Neuronal stem cell (in vitro differentiated cells): ENCODE measurements around the gene NNMT.

ENCODE experiments used
- DNase-seq: peaks from one replicate; pipeline ENCODE4 v3.0.0-alpha.2; 2013; ENCODE audit warnings: low spot score
- H2AFZ ChIP-seq: one replicate; pipeline ENCODE4 v1.6.1; 2013; ENCODE audit warnings: mild to moderate bottlenecking, low read length, inconsistent platforms
- H2AK5ac ChIP-seq: 2 replicates; pipeline ENCODE4 v1.6.1; 2013; ENCODE audit warnings: low read depth, mild to moderate bottlenecking, inconsistent platforms, low read length, moderate library complexity, mixed read lengths
- H2BK120ac ChIP-seq: 2 replicates; pipeline ENCODE4 v1.6.1; 2013; ENCODE audit warnings: low read depth, mild to moderate bottlenecking, inconsistent platforms, low read length, moderate library complexity, mixed read lengths
- H2BK12ac ChIP-seq: one replicate; pipeline ENCODE4 v1.6.1; 2013; ENCODE audit warnings: low read length, inconsistent platforms
- H2BK15ac ChIP-seq: 2 replicates; pipeline ENCODE4 v1.6.1; 2013; ENCODE audit warnings: mild to moderate bottlenecking, low read length, inconsistent platforms, mixed read lengths
- H2BK5ac ChIP-seq: one replicate; pipeline ENCODE4 v1.6.1; 2013; ENCODE audit warnings: inconsistent platforms, mild to moderate bottlenecking, low read length, moderate library complexity
- H3K14ac ChIP-seq: one replicate; pipeline ENCODE4 v1.6.1; 2013; ENCODE audit warnings: low read length, inconsistent platforms
- H3K18ac ChIP-seq: 2 replicates; pipeline ENCODE4 v1.6.1; 2013; ENCODE audit warnings: low read length, inconsistent platforms
- H3K23ac ChIP-seq: 2 replicates; pipeline ENCODE4 v1.6.1; 2013; ENCODE audit warnings: low read depth, mild to moderate bottlenecking, mixed read lengths, low read length, inconsistent platforms; ENCODE audit not compliant: poor library complexity
- H3K27ac ChIP-seq: replicated peaks from 3 replicates; pipeline ENCODE4 v1.5.1; 2013; ENCODE audit warnings: low read length, inconsistent platforms
- H3K27me3 ChIP-seq, 3 experiments: 2 replicates each; pipeline ENCODE4 v1.6.1; 2013; ENCODE audit warnings: low read length in 3 of 3, mild to moderate bottlenecking in 2 of 3, inconsistent platforms in 1 of 3, low read depth in 1 of 3, mixed read lengths in 1 of 3, moderate library complexity in 1 of 3; ENCODE audit not compliant: control insufficient read depth in 3 of 3, insufficient read depth in 3 of 3
- H3K36me3 ChIP-seq, 2 donors: replicated peaks in 1 of 2; 2 replicates each; pipeline ENCODE4 v1.6.1; 2013; ENCODE audit warnings: low read length in 2 of 2; ENCODE audit not compliant: control insufficient read depth in 2 of 2, insufficient read depth in 2 of 2
- H3K4ac ChIP-seq: 2 replicates; pipeline ENCODE4 v1.6.1; 2013; ENCODE audit warnings: inconsistent platforms, mild to moderate bottlenecking, low read length, moderate library complexity
- H3K4me1 ChIP-seq, 2 donors: 1 replicate in 1 of 2; 2 replicates in 1 of 2; pipeline ENCODE4 v1.6.1; 2013; ENCODE audit warnings: low read length in 2 of 2, low read depth in 1 of 2; ENCODE audit not compliant: control insufficient read depth in 2 of 2, insufficient read depth in 1 of 2
- H3K4me2 ChIP-seq: one replicate; pipeline ENCODE4 v1.6.1; 2013; ENCODE audit warnings: mild to moderate bottlenecking, low read length, inconsistent platforms; ENCODE audit not compliant: insufficient read depth, poor library complexity, severe bottlenecking
- H3K4me3 ChIP-seq, 2 donors: 2 replicates each; pipeline ENCODE4 v1.5.1; 2013; ENCODE audit warnings: low read length in 2 of 2, mild to moderate bottlenecking in 2 of 2, inconsistent platforms in 1 of 2, moderate library complexity in 1 of 2
- H3K79me1 ChIP-seq: one replicate; pipeline ENCODE4 v1.6.1; 2013; ENCODE audit warnings: low read depth, mild to moderate bottlenecking, inconsistent platforms, low read length, moderate library complexity
- H3K9ac ChIP-seq: one replicate; pipeline ENCODE4 v1.6.1; 2013; ENCODE audit warnings: mild to moderate bottlenecking, low read depth, low read length, inconsistent platforms; ENCODE audit not compliant: poor library complexity
- H3K9me3 ChIP-seq, 2 donors: replicated peaks in 1 of 2; 2 replicates each; pipeline versions ENCODE3 to v1.6.1; 2013; ENCODE audit warnings: low read length in 2 of 2, mild to moderate bottlenecking in 2 of 2, inconsistent platforms in 1 of 2, low read depth in 1 of 2, mixed read lengths in 1 of 2, moderate library complexity in 1 of 2; ENCODE audit not compliant: control insufficient read depth in 2 of 2, insufficient read depth in 1 of 2
- H4K8ac ChIP-seq: one replicate; pipeline ENCODE4 v1.6.1; 2013; ENCODE audit warnings: low read depth, mild to moderate bottlenecking, inconsistent platforms, low read length, moderate library complexity
- H4K91ac ChIP-seq: one replicate; pipeline ENCODE4 v1.6.1; 2013; ENCODE audit warnings: low read length, low read depth, mild to moderate bottlenecking, inconsistent platforms; ENCODE audit not compliant: poor library complexity
- WGBS, 2 donors: extraction: QIAGEN DNeasy Blood & Tissue Kit; methylation state at CpG; one replicate each; pipeline ENCODE4 v1.1.7; 2013; ENCODE audit warnings: missing lambda C conversion rate in 2 of 2, mixed read lengths in 1 of 2; ENCODE audit not compliant: insufficient read length in 2 of 2, insufficient replicate concordance in 1 of 2; ENCODE audit errors: extremely low coverage in 2 of 2; 5-methylcytosine and 5-hydroxymethylcytosine counted together

NNMT gene

DNA sequence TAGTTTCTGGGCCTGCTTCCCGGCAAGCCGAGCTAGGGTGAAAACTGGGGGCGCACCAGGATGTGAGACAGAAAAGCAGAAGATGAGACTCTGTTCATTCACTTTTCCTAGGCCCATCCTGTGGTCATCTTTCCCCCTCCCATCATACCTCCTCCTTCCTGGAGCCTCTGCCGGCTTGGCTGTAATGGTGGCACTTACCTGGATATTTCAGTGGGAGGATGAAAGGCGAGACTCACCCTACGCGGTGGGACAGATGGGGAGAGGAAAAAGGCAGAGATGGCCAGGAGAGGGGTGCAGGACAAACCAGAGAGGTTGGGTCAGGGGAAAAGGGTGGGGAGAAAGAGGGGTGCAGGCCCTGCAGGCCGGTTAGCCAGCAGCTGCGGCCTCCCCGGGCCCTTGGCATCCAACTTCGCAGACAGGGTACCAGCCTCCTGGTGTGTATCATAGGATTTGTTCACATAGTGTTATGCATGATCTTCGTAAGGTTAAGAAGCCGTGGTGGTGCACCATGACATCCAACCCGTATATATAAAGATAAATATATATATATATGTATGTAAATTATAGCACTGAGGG is 41.5 kb upstream of the NNMT start:
- no peak for DNase-seq
- H3K4me1 ChIP-seq: peaks cover 49 to 59% of the 10 kb centered on the region in 2 donors
- H3K9me3 ChIP-seq: no peaks in the 10 kb centered on the region
- H3K23ac ChIP-seq: no peak overlapping the region
- H3K4ac ChIP-seq: no peak overlapping the region
- no peak overlapping the region for H3K9ac ChIP-seq
- H3K4me3 ChIP-seq: no peak overlapping the region
- no peaks in the 10 kb centered on the region for H3K27me3 ChIP-seq
- no peak overlapping the region for H3K4me2 ChIP-seq
- H3K14ac ChIP-seq: no peak overlapping the region
- H2AFZ ChIP-seq: no peak overlapping the region
- H2BK15ac ChIP-seq: no peak overlapping the region
- no peak overlapping the region for H4K8ac ChIP-seq
- H4K91ac ChIP-seq: peak overlapping the region; percentile 66
- H2BK120ac ChIP-seq: peak overlapping the region; percentile 10
- peak overlapping the region; percentile 84 for H3K18ac ChIP-seq
- H3K79me1 ChIP-seq: no peaks in the 10 kb centered on the region
- H3K27ac ChIP-seq: no peak overlapping the region
- H2BK12ac ChIP-seq: peak overlapping the region; percentile 43
- WGBS, 2 donors: no CpG with 5 or more reads among the region's 14 CpGs
- peaks cover 6 to 31% of the 10 kb centered on the region in 2 donors for H3K36me3 ChIP-seq
- peak overlapping the region; percentile 71 for H2AK5ac ChIP-seq
- no peak overlapping the region for H2BK5ac ChIP-seq

DNA sequence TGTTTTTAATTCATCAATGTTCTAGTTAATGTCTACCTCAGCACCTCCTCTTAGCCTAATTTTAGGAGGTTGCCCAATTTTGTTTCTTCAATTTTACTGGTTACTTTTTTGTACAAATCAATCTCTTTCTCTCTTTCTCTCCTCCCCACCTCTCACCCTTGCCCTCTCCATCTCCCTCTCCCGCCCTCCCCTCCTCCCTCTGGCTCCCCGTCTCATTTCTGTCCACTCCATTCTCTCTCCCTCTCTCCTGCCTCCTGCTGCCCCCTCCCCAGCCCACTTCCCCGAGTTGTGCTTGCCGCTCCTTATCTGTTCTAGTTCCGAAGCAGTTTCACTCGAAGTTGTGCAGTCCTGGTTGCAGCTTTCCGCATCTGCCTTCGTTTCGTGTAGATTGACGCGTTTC is 40.9 kb upstream of the NNMT start:
- Histone ChIP-seq H2BK15ac (no peak overlapping the region), H3K27me3 (no peaks in the 10 kb centered on the region), H3K4me2 (no peak overlapping the region), H3K27ac (peak overlapping the region; percentile 2), H2AK5ac (no peak overlapping the region), H3K79me1 (peaks cover 3% of the 10 kb centered on the region), H3K9ac (no peak overlapping the region), H3K18ac (no peak overlapping the region), H3K4ac (no peak overlapping the region), H2BK12ac (no peak overlapping the region), H3K4me1 (peaks cover 51 to 62% of the 10 kb centered on the region in 2 donors), H2BK5ac (no peak overlapping the region), H2BK120ac (no peak overlapping the region), H3K23ac (no peak overlapping the region), H3K36me3 (peaks cover 3 to 24% of the 10 kb centered on the region in 2 donors), H3K4me3 (no peak overlapping the region), H3K14ac (no peak overlapping the region), H3K9me3 (no peaks in the 10 kb centered on the region), H2AFZ (no peak overlapping the region), H4K91ac (no peak overlapping the region), H4K8ac (no peak overlapping the region)
- WGBS, 2 donors: no CpG with 5 or more reads among the region's 11 CpGs
- no peak for DNase-seq

DNA sequence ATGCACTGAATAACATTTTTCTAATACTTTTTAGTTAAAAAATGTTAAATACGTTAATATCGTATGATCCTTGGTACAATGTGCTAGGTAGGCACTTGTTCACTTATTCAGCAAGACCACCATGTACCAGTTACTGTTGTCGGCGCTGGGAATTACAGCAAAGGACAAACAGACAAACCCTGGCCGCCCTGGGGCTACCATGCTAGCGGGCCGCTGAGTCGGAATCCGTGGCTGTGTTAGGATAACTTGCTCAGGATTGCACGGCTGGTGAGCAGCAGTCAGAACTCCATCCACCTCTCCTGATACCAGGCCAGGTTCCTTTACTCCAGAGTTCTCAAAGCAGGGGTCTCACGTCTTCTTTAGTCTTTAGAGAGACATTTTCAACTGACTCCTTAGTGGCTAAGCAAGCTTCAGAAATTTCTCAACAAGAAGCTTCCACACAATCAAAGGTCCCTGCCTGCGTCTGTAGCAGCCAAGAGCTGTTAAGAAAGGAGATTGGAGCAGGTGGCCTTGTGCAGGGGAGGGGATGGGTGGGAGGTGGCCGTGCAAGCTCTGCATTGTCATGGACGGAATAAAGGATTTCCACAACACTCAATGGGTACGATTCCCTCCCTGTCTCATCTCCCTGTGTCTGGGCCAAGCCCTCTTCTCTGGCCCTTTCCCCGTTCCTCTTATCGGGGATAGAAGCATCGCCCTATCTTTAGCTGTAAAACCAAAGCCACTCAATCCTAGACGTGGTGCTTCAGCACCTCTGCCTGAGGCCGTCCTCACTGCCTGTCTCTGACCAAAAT is 39.8 kb upstream of the NNMT start:
- Histone ChIP-seq H3K9ac (peak overlapping the region; percentile 32), H3K9me3 (no peaks in the 10 kb centered on the region), H3K4me2 (no peak overlapping the region), H3K4ac (peak overlapping the region; percentile 84), H3K27ac (peak overlapping the region; percentile 85), H3K4me3 (no peak overlapping the region), H2BK15ac (peak overlapping the region; percentile 66), H4K91ac (peak overlapping the region; percentile 34), H2AFZ (no peak overlapping the region), H2BK120ac (peak overlapping the region; percentile 99), H4K8ac (no peak overlapping the region), H2BK12ac (peak overlapping the region; percentile 98), H3K36me3 (peaks cover 0 to 14% of the 10 kb centered on the region in 2 donors), H3K79me1 (peaks cover 3% of the 10 kb centered on the region), H3K23ac (no peak overlapping the region), H2AK5ac (peak overlapping the region; percentile 98), H3K14ac (peak overlapping the region; percentile 25), H3K4me1 (peaks cover 48 to 58% of the 10 kb centered on the region in 2 donors), H3K18ac (peak overlapping the region; percentile 97), H2BK5ac (peak overlapping the region; percentile 98), H3K27me3 (no peaks in the 10 kb centered on the region)
- WGBS, 2 donors: no CpG with 5 or more reads among the region's 20 CpGs
- peak; percentile 39 for DNase-seq

DNA sequence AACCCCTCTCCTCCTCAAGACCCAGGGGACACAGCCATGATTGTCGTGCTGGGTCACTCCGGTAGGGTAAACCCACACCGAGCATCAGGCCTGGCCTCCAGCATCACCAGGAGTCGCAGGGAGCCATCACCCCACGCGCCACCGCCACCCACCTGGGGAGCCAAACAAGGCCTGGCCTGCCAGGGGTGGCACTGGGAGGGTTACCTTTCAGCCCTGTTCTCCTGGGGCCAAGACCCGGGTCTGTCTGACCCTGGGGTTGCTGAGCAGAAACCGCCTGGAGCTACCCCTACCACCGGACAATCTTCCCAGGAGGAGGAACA is 39.3 kb upstream of the NNMT start:
- Histone ChIP-seq H3K4me1 (peaks cover 45 to 55% of the 10 kb centered on the region in 2 donors), H2BK5ac (peak overlapping the region; percentile 98), H3K27ac (peak overlapping the region; percentile 85), H3K79me1 (peaks cover 3% of the 10 kb centered on the region), H3K4ac (peak overlapping the region; percentile 84), H2AK5ac (peak overlapping the region; percentile 98), H2BK15ac (peak overlapping the region; percentile 66), H3K36me3 (peaks cover 0 to 8% of the 10 kb centered on the region in 2 donors), H2BK120ac (peak overlapping the region; percentile 99), H3K18ac (peak overlapping the region; percentile 97), H3K27me3 (no peaks in the 10 kb centered on the region), H2BK12ac (peak overlapping the region; percentile 98), H2AFZ (no peak overlapping the region), H3K23ac (peak overlapping the region; percentile 49), H3K4me2 (no peak overlapping the region), H3K9me3 (no peaks in the 10 kb centered on the region), H3K9ac (peak overlapping the region; percentile 78), H4K8ac (no peak overlapping the region), H3K14ac (peak overlapping the region; percentile 25), H3K4me3 (no peak overlapping the region), H4K91ac (peak overlapping the region; percentile 34)
- WGBS, 2 donors: no CpG with 5 or more reads among the region's 10 CpGs
- DNase-seq: no peak
